Mesendoderm (in vitro differentiated cells): ENCODE data around the gene EFHC2.

Experiments used
- DNase-seq: peaks from one replicate; pipeline ENCODE4 v3.0.0; 2013
- H2AK5ac ChIP-seq: 2 replicates; pipeline ENCODE4 v1.6.1; 2013; ENCODE audit warnings: low read length, inconsistent platforms
- H2BK120ac ChIP-seq: 2 replicates; pipeline ENCODE4 v1.6.1; 2013; ENCODE audit warnings: low read depth, mild to moderate bottlenecking, low read length, moderate library complexity, mixed read lengths
- H2BK15ac ChIP-seq: replicated peaks from 2 replicates; pipeline ENCODE4 v1.6.1; 2013; ENCODE audit warnings: low read depth, mild to moderate bottlenecking, moderate library complexity
- H2BK5ac ChIP-seq: 2 replicates; pipeline ENCODE4 v1.6.1; 2013; ENCODE audit warnings: low read length, inconsistent platforms
- H3K18ac ChIP-seq: 2 replicates; pipeline ENCODE4 v1.6.1; 2013; ENCODE audit warnings: mild to moderate bottlenecking, low read length, mixed read lengths
- H3K23ac ChIP-seq: one replicate; pipeline ENCODE4 v1.6.1; 2013; ENCODE audit warnings: low read length
- H3K27ac ChIP-seq: 2 replicates; pipeline ENCODE4 v1.5.1; 2013; ENCODE audit warnings: low read depth, mild to moderate bottlenecking, inconsistent platforms, low read length, moderate library complexity
- H3K27me3 ChIP-seq: 2 replicates; pipeline ENCODE4 v1.6.1; 2013; ENCODE audit warnings: low read length, control low read depth, mild to moderate bottlenecking, inconsistent platforms; ENCODE audit not compliant: insufficient read depth, poor library complexity
- H3K36me3 ChIP-seq: 2 replicates; pipeline ENCODE4 v1.6.1; 2013; ENCODE audit warnings: low read length, inconsistent platforms; ENCODE audit not compliant: control insufficient read depth, insufficient read depth
- H3K4ac ChIP-seq: one replicate; pipeline ENCODE4 v1.6.1; 2013; ENCODE audit warnings: low read depth, mild to moderate bottlenecking, low read length, moderate library complexity
- H3K4me1 ChIP-seq: 2 replicates; pipeline ENCODE4 v1.6.1; 2013; ENCODE audit warnings: low read depth, low read length, inconsistent platforms; ENCODE audit not compliant: control insufficient read depth
- H3K4me2 ChIP-seq: 2 replicates; pipeline ENCODE4 v1.6.1; 2013; ENCODE audit warnings: low read length
- H3K4me3 ChIP-seq: 2 replicates; pipeline ENCODE4 v1.5.1; 2013; ENCODE audit warnings: mild to moderate bottlenecking, low read length
- H3K56ac ChIP-seq: one replicate; pipeline ENCODE4 v1.6.1; 2013; ENCODE audit warnings: low read length
- H3K79me1 ChIP-seq: 2 replicates; pipeline ENCODE4 v1.6.1; 2013; ENCODE audit warnings: low read length, inconsistent platforms
- H3K79me2 ChIP-seq: 2 replicates; pipeline ENCODE4 v1.6.1; 2013; ENCODE audit warnings: mild to moderate bottlenecking, low read length; ENCODE audit not compliant: control insufficient read depth, insufficient read depth
- H3K9ac ChIP-seq: 2 replicates; pipeline ENCODE4 v1.6.1; 2013; ENCODE audit warnings: low read length, inconsistent platforms
- H4K5ac ChIP-seq: one replicate; pipeline ENCODE4 v1.6.1; 2013; ENCODE audit warnings: low read length
- H4K8ac ChIP-seq: one replicate; pipeline ENCODE4 v1.6.1; 2013; ENCODE audit warnings: low read depth, mild to moderate bottlenecking, control low read depth, low read length, moderate library complexity
- WGBS: extraction: QIAGEN DNeasy Blood & Tissue Kit; methylation state at CpG from one replicate; pipeline ENCODE4 v1.1.7; 2013; ENCODE audit warnings: low lambda C conversion rate, missing lambda C conversion rate; ENCODE audit not compliant: insufficient coverage; ENCODE audit errors: extremely low coverage; 5-methylcytosine and 5-hydroxymethylcytosine counted together

EFHC2 gene

GRCh38 chrX:44232081-44232480 is 111.4 kb downstream of the EFHC2 start:
- no peak for DNase-seq
- Histone ChIP-seq H3K36me3 (no peaks in the 10 kb centered on the region), H3K27me3 (no peaks in the 10 kb centered on the region), H3K27ac (no peak overlapping the region), H3K4me3 (no peak overlapping the region), H3K9ac (no peak overlapping the region), H3K4ac (no peak overlapping the region), H4K5ac (no peak overlapping the region), H3K4me2 (no peak overlapping the region), H2BK5ac (no peak overlapping the region), H3K79me1 (no peaks in the 10 kb centered on the region), H3K4me1 (no peaks in the 10 kb centered on the region), H3K56ac (no peak overlapping the region), H3K18ac (no peak overlapping the region), H2AK5ac (no peak overlapping the region), H2BK15ac (no peak overlapping the region), H3K23ac (no peak overlapping the region), H4K8ac (no peak overlapping the region), H3K79me2 (no peaks in the 10 kb centered on the region), H2BK120ac (no peak overlapping the region)
- no CpG with 5 or more reads among the region's 5 CpGs for whole genome bisulfite sequencing

- no CpG with 5 or more reads among the region's 4 CpGs for WGBS
- H4K5ac ChIP-seq: no peak overlapping the region
- no peak overlapping the region for H3K27ac ChIP-seq
Observed at GRCh38 chrX:44228621-44229020, 114.9 kb downstream of the EFHC2 start.

GRCh38 chrX:44227991-44228390 is 115.5 kb downstream of the EFHC2 start:
- Histone ChIP-seq H2BK120ac (no peak overlapping the region), H3K79me2 (no peaks in the 10 kb centered on the region), H3K4ac (no peak overlapping the region), H4K5ac (no peak overlapping the region), H2BK5ac (no peak overlapping the region), H3K56ac (no peak overlapping the region), H3K4me1 (no peaks in the 10 kb centered on the region), H3K4me3 (no peak overlapping the region), H4K8ac (no peak overlapping the region), H3K23ac (no peak overlapping the region), H3K9ac (no peak overlapping the region), H3K18ac (no peak overlapping the region), H3K36me3 (no peaks in the 10 kb centered on the region), H2AK5ac (no peak overlapping the region), H3K27ac (no peak overlapping the region), H3K27me3 (no peaks in the 10 kb centered on the region), H3K79me1 (no peaks in the 10 kb centered on the region), H3K4me2 (no peak overlapping the region), H2BK15ac (no peak overlapping the region)
- WGBS: no CpG with 5 or more reads among the region's 5 CpGs
- DNase-seq: peak; percentile 34

More at GRCh38 chrX:44228621-44229020, 114.9 kb downstream of the EFHC2 start:
- H3K79me1 ChIP-seq: no peaks in the 10 kb centered on the region
- H3K23ac ChIP-seq: no peak overlapping the region
- H2AK5ac ChIP-seq: no peak overlapping the region
- H3K18ac ChIP-seq: no peak overlapping the region
- no peak overlapping the region for H3K9ac ChIP-seq
- no peak overlapping the region for H2BK5ac ChIP-seq
- no peak for DNase-seq
- H4K8ac ChIP-seq: no peak overlapping the region
- no peaks in the 10 kb centered on the region for H3K4me1 ChIP-seq
- no peaks in the 10 kb centered on the region for H3K27me3 ChIP-seq
- no peak overlapping the region for H3K4me3 ChIP-seq
- H2BK15ac ChIP-seq: no peak overlapping the region
- H2BK120ac ChIP-seq: no peak overlapping the region
- no peak overlapping the region for H3K4ac ChIP-seq
- no peak overlapping the region for H3K56ac ChIP-seq
- H3K79me2 ChIP-seq: no peaks in the 10 kb centered on the region
- no peaks in the 10 kb centered on the region for H3K36me3 ChIP-seq
- H3K4me2 ChIP-seq: no peak overlapping the region

GRCh38 chrX:44225667-44226066 is 117.8 kb downstream of the EFHC2 start:
- Histone ChIP-seq H3K4me1 (no peaks in the 10 kb centered on the region), H3K79me2 (no peaks in the 10 kb centered on the region)
- whole genome bisulfite sequencing: no CpG with 5 or more reads among the region's 3 CpGs

GRCh38 chrX:44224760-44225159 is 118.7 kb downstream of the EFHC2 start:
- no peaks in the 10 kb centered on the region for H3K79me2 ChIP-seq
- no peak overlapping the region for H2BK5ac ChIP-seq
- H3K27ac ChIP-seq: no peak overlapping the region
- H3K18ac ChIP-seq: no peak overlapping the region
- no peak overlapping the region for H3K4me2 ChIP-seq
- H3K4ac ChIP-seq: no peak overlapping the region
- H3K27me3 ChIP-seq: no peaks in the 10 kb centered on the region
- no peak overlapping the region for H2BK15ac ChIP-seq
- H2AK5ac ChIP-seq: no peak overlapping the region
- H2BK120ac ChIP-seq: no peak overlapping the region
- H3K36me3 ChIP-seq: no peaks in the 10 kb centered on the region
- no peaks in the 10 kb centered on the region for H3K79me1 ChIP-seq
- WGBS: no CpG with 5 or more reads among the region's 2 CpGs
- no peak overlapping the region for H3K4me3 ChIP-seq
- H3K56ac ChIP-seq: no peak overlapping the region
- no peak overlapping the region for H4K8ac ChIP-seq
- H3K4me1 ChIP-seq: no peaks in the 10 kb centered on the region
- no peak overlapping the region for H3K23ac ChIP-seq
- DNase-seq: no peak
- no peak overlapping the region for H3K9ac ChIP-seq
- H4K5ac ChIP-seq: no peak overlapping the region

More at GRCh38 chrX:44225667-44226066, 117.8 kb downstream of the EFHC2 start:
- Histone ChIP-seq H3K4me3 (no peak overlapping the region), H3K27me3 (no peaks in the 10 kb centered on the region), H4K8ac (no peak overlapping the region), H2AK5ac (no peak overlapping the region), H2BK15ac (no peak overlapping the region), H2BK5ac (no peak overlapping the region), H3K56ac (no peak overlapping the region), H3K4ac (no peak overlapping the region), H2BK120ac (no peak overlapping the region), H4K5ac (no peak overlapping the region), H3K79me1 (no peaks in the 10 kb centered on the region), H3K27ac (no peak overlapping the region), H3K9ac (no peak overlapping the region), H3K23ac (no peak overlapping the region), H3K4me2 (no peak overlapping the region), H3K36me3 (no peaks in the 10 kb centered on the region), H3K18ac (no peak overlapping the region)
- no peak for DNase-seq

- H3K4me1 ChIP-seq: no peaks in the 10 kb centered on the region
- H3K4me2 ChIP-seq: no peak overlapping the region
- H3K9ac ChIP-seq: no peak overlapping the region
- no peak overlapping the region for H3K56ac ChIP-seq
- H3K79me1 ChIP-seq: no peaks in the 10 kb centered on the region
- DNase-seq: no peak
- H2AK5ac ChIP-seq: no peak overlapping the region
- no CpG with 5 or more reads among the region's 2 CpGs for WGBS
- no peak overlapping the region for H3K18ac ChIP-seq
- no peak overlapping the region for H3K23ac ChIP-seq
- H3K4me3 ChIP-seq: no peak overlapping the region
- no peak overlapping the region for H2BK120ac ChIP-seq
- no peaks in the 10 kb centered on the region for H3K36me3 ChIP-seq
- no peak overlapping the region for H2BK5ac ChIP-seq
- no peaks in the 10 kb centered on the region for H3K79me2 ChIP-seq
- no peaks in the 10 kb centered on the region for H3K27me3 ChIP-seq
- no peak overlapping the region for H4K5ac ChIP-seq
- H3K4ac ChIP-seq: no peak overlapping the region
- H3K27ac ChIP-seq: no peak overlapping the region
- H4K8ac ChIP-seq: no peak overlapping the region
- no peak overlapping the region for H2BK15ac ChIP-seq
Observed at GRCh38 chrX:44223150-44223549, 120.3 kb downstream of the EFHC2 start.
